GM21447 (cell line): ENCODE data around the gene ARHGAP31.
A peak's percentile ranks its signal among the peaks of the same experiment; 100 is the strongest.
"Not testable (repeated sequence)": the region's sequence is repeated elsewhere in the genome, so short reads cannot be mapped to it uniquely, and the experiment has no call there.

Source experiments
- ATAC-seq: cut with Tn5 transposase; IDR thresholded peaks from one replicate; pipeline ENCODE4 v1.9.1; 2021; ENCODE audit not compliant: unreplicated experiment

ARHGAP31 gene

GRCh38 chr3:119295816-119296726 is 1.9 kb downstream of the ARHGAP31 start:
- ATAC-seq: no peak

DNA sequence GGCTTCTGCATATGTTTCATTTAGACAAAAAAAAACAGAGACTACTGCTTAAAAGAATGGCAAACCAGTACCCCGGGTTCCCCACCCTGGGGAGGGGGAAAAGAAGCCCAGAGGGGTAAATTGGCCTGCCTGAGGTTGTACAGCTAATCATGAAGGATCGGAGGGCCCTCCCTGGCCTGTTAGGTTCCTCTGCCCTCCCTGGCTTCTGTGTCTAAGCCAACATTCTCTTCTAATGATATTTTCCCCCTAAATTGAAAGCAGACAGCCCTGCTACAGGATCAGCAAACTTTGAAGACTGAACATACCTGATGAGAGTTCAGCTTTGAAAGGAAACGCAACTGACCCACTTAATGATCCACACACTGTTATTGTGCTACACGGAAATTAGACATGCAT is 2.5 kb downstream of the ARHGAP31 start:
- ATAC-seq: no peak

DNA sequence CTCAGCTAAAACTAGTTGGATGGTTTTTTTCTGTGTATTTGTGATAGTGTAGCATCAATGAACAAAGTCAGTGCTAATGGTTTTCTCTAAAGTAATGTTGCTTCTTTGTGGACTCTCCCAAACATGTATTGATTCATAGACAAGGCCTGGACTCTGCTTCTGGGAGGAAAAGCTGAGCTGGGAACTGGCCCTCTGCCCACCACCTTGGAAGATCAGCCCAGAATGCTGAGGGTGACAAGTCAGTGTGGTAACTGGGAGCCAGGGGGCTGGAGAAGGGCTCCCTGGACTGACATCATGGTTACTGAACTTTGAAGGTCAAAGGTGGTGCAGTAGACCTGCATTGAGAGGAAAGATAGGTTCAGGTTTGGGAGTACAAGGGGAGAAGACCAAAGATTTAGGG is 3.0 kb downstream of the ARHGAP31 start:
- no peak for ATAC-seq

DNA sequence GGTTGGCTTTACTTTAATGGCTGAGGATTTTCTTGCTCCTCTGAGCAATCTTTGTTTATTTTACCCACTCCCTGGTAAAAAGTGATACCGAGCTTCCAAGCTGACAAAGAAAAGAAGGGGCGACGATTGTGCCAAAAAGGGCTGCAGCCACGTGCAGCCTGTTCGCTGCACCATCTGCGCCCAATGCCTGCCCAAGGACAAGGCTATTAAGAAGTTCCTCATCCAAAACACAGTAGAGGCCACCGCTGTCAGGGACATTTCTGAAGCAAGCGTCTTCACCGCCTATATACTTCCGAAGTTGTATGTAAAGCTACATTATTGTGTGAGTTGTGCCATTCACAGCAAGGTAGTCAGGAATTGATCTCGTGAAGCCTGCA is 4.4 kb downstream of the ARHGAP31 start:
- ATAC-seq: no peak

DNA sequence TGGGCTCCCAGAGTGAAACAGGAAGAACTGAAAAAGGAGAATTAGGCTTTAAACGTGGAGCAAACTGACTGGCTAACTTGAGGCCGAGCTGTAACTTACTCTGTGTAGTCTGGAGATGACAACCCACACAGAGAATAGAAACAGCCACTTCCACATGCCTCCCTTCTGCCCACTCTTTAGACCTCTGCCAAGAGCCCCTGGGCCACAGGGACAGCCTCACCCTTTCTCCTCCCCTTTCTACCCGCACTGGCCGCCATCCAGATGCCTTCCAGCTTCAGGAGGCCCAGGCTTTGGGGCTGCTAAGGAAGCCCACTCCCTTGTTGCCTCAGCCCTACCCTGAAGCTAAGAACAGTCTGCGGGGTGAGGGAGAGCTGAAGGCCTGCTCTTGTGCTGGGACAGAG is 6.8 kb downstream of the ARHGAP31 start:
- no peak for ATAC-seq

- no peak for ATAC-seq
These were observed 7.5 kb downstream of the ARHGAP31 start for GRCh38 chr3:119301662-119302061.

DNA sequence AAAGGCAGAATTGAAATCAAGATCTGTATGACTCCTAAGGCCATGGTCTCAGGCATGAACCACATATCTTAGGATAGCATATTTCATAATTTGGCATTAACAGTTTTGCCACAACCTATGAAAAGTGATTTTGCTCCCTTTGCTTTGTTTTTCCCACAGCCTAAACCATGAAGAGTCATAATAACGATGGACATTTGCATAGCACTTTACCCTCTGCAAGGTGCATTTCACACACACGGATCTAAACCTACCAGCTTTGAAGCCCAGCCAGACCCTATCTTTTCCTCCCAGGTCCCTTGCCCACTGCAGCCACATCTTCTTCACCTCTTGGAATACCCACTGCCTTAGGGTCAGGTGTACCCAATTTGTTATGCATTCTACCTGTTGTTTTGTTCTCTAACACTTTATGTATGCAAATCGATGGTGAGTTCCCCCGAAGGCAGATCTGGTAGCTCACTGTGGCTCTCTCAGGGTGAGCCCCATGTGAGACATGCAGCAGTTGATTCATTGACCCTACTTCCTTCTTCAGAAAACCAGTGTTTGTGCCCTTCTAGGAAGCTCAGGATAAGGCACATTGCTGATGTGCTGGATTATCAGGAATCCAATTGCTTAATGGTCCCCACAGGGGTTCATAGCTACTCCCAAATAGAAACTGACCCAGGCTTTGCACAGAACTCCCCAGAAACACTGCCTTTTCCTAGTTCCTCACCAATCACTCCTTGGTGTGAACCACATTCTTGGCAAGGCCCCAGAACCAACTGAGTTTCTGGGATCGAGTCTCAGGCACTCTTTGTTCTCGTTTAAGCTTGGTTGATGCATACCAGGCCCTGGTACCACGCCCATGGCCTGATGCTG is 8.7 kb downstream of the ARHGAP31 start:
- peak; percentile 59 for ATAC-seq

GRCh38 chr3:119304201-119304713 is 10.1 kb downstream of the ARHGAP31 start:
- no peak for ATAC-seq

- ATAC-seq: no peak
These were observed 11.1 kb downstream of the ARHGAP31 start for GRCh38 chr3:119305286-119305685.

DNA sequence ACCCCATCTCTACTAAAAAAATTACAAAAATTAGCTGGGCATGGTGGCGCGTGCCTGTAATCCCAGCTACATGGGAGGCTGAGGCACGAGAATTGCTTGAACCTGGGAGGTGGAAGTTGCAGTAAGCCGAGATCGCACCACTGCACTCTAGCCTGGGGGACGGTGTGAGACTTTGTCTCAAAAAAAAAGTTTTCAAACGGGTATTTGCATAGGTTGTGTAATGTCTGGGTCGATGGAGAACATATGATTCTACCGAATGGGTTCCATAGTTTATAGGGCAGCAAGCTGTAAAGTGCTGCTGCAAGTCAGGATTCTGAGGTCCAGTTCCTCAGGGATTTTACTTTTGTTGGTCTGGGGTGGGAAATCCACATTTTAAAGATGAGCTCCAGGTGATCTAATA is 12.2 kb downstream of the ARHGAP31 start:
- not testable (repeated sequence) for ATAC-seq

DNA sequence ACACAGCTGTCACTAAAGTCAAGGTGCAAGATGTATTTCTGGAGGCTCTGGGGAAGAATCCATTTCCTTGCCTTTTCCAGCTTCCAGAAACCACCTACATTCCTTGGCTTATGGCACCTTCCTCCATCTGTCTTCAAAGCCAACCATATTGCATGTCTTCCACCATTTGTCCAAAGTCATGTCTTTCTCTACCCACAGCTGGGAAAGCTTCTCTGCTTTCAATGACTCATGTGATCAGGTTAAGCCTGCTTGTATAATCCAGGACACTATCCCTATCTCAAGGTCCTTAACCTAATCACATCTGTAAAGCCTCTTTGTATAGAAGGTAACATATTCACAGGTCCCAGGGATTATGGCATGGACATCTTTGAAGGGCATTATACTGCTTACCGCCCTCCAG is 14.2 kb downstream of the ARHGAP31 start:
- no peak for ATAC-seq

DNA sequence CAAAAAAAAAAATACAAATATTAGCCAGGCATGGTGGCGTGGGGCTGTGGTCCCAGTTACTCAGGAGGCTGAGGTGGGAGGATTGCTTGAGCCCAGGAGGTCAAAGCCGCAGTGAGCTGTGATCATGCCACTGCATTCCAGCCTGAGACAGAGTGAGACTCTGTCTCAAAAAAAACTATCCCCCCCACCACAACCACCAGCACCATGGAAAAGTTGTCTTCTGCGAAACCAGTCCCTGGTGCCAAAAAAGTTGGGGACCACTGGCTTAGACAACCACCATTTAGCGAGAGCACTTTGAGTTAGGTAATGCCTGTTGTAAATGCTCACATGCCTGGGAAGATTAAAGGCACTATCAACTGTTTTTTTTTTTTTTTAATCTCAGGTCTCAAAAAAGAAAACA is 15.4 kb downstream of the ARHGAP31 start:
- ATAC-seq: no peak

DNA sequence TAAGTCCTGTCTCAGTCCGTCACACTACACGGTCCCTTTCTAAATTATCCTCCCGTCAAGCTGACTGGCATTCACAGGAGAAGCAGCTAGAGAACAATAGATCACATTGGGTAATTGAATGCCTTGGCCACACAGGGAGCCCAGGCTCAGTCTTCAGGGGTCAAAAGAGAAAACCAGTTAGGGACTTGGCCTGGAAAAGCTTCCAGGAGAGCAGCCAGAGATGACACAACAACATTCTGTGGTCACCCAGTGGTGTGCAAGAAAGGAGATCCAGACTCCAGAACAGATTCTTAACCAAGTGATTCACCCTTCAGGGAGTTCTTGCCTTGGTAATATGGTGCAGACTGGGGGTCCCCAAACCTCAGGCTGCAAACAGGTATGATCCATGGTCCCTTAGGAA is 15.9 kb downstream of the ARHGAP31 start:
- ATAC-seq: no peak

- no peak for ATAC-seq
These were observed 17.1 kb downstream of the ARHGAP31 start for GRCh38 chr3:119311081-119311925.

- ATAC-seq: no peak
These were observed 19.3 kb downstream of the ARHGAP31 start for GRCh38 chr3:119313461-119313860.

GRCh38 chr3:119314821-119315220 is 20.6 kb downstream of the ARHGAP31 start:
- no peak for ATAC-seq

DNA sequence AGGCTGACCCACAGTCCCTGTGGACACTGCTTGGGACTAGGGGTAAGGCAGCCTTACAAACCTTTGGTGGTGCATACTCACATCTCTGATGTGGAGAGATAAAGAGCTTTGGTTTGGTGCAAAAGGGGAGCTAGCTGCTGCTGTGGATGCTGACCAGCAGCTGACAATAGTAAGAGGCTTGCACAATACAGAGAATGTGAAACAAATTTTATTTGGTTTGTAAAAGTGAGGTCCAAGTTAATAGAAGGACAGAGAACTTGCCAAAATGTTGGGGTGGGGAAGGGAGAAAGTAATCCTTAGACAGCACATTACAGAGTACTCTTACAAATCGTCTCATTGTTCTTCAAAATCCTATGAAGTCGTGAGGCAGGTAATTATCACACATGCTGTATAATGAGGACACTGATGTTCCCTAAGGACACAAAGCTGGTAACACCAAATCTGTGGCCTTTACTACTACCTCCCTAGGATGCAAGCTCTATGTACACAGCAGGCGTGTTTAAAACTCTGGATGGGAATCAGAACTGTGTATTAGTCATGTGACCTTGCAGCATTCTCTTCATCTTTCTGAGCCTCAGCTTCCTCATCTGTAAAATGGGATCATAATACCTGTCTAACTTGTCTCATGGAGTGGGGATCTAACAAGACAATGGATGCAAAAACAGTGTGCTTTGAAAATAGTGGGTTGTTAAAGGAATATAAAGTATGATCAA is 21.6 kb downstream of the ARHGAP31 start:
- no peak for ATAC-seq

GRCh38 chr3:119316313-119316670 is 22.1 kb downstream of the ARHGAP31 start:
- ATAC-seq: no peak

DNA sequence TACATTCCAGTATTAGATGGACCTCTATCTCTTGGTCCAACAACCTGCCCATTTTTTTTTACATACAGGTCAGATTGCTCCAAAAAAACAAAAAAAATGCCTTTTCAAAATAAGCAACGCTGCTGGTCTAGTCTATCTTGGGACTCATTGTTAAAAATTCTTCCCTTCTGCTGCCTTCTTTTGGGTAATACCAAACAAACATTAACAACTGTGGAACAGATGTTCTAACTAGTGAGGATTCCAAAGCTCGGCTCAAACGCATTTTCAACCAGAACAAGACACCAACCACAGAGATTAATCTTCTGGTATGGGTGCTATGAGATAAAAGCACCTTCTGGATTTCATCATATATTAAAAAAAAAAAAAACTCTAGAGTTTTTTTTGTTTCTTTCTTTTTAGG is 24.7 kb downstream of the ARHGAP31 start:
- ATAC-seq: no peak

DNA sequence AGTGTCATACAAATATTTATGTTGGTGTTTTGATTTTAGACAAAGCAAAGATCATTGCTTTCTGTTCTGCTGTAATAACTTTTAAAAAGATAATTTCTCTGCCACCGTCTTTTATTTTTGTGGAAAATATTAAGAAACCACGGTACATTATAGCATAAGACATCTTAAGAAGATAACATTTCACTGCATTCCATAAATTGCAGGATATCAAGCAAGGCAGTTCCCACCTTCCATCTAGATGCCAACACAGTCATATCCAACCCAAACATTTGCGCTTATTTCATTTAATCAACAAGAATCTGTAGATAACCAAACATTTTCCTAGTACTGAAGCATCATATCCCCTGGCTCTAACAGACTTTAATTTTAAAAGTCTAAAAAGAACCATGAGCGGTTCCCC is 25.1 kb downstream of the ARHGAP31 start:
- ATAC-seq: no peak
